RPMI8226 (cell line): Measurements from ENCODE around the gene DUSP1.

Experiments used
- DNase-seq: peaks from one replicate; pipeline ENCODE4 v3.0.0-alpha.2; 2015

The DUSP1 gene

DNA sequence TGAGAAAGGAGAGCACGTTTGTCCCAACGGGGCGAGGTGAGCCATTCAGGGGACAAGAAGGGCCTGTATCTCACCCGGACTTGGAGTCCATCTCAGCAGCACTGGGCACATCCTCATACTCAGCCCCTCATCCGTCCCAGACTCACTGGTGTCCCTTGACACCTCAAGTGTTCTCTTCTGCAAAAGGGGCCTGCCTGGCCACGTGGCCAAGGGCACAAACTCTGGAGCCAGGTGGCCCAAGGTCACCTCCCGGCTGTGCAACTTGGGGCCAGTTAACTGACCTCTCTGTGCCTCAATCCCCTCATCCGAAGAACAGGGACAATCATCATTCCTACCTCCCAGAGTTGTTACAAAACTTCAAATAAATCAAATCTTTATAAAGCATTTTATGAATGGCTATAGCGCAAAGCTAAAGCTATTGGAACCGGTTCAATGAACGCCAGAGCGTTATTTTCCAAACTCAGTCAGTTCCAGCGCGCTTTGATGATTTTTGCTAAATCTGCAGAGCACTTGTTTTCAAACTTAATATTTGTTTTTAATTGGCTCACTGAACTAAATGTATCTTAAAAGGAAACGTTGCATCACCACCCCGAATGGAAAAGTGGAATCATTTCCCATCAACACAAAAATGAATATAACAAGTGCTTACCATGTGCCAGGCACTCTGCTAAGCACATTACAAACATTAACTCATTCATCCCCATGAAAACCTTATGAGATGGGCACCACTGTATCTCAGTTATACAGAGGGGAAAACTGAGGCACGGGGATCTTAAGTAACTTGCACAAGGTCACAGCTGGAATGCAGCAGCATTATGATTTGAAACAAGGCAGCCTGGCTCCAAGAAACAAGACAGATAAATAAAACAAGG is 49.3 kb downstream of the DUSP1 start:
- DNase-seq = no peak

DNA sequence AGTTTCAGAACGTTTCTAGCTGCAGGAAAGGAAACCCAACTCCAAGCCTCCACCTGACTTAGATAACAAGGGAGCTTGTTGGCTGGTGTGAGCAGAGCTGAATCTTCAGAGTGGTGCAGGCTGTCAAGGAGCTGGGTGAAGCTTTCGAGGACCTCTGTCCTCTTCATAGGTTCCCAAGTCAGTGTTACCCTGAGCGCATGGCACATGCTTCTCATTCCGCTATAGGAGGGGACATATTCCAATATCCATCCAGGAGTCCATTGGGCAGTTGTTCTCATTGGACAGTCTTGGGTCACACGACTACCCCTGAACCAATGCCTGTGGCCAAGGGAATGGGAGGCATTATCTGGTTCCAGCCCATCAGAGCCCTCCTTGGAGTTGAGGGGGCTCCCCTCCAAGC is 50.3 kb downstream of the DUSP1 start:
- no peak for DNase-seq

DNA sequence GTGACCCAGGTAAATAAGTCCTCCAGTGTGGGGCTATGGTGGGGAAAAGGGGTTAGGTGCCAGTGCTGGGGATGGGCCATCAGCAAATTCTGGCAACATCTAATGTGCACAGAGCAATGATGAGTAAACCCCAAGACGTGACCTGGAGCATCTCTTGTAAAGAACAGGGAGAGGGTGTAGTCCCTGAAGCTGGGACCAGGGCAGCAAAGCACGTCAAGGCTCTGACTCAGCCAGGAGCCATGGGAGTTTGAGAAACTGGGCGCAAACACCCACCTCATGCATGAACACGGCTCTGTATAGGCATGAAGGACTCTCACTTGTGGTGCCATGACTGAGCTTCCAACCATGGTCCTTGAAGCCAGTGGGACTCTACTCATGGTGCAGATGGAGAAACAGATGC is 51.8 kb downstream of the DUSP1 start:
- no peak for DNase-seq

DNA sequence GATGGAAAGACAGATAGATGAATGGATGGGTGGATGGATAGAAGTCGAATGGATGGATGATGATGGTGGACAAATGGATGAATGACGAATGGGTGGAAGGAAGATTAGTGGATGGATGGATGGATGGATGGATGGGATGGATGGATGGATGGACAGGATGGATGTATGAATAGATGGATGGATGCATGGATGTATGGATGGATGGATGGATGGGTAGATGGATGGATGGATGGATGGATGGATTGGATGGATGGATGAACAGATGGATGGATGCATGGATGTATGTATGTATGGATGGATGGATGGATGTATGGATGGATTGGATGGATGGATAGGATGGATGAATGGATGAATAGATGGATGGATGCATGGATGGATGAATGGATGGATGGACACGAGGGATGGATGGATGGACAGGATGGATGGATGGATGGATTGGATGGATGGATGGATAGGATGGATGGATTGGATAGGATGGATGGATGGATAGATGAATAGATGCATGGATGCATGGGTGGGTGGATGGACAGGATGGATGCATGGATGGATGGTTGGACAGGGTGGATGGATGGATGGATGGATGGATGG is 52.4 kb downstream of the DUSP1 start:
- no peak for DNase-seq
